HEK293 (cell line): Measurements from ENCODE around the gene DHFR.

Experiments used
- BCL11A ChIP-seq: fragments of 450-650 bp; formaldehyde crosslinking; IDR thresholded peaks from 2 replicates; pipeline ENCODE4 v1.5.1; 2016; ENCODE audit warnings: low read depth, missing biosample characterization, missing genetic modification characterization
- IKZF3 ChIP-seq: fragments of 450-650 bp; IDR thresholded peaks from 2 replicates; pipeline ENCODE4 v1.5.0; 2018; ENCODE audit warnings: missing biosample characterization, mild to moderate bottlenecking, missing genetic modification characterization, moderate library complexity
- KLF16 ChIP-seq: fragments of 450-650 bp; formaldehyde crosslinking; IDR thresholded peaks from 2 replicates; pipeline ENCODE4 v1.5.1; 2017; ENCODE audit warnings: missing biosample characterization, missing genetic modification characterization
- OSR2 ChIP-seq: fragments of 450-650 bp; formaldehyde crosslinking; IDR thresholded peaks from 2 replicates; pipeline ENCODE4 v1.5.1; 2016; ENCODE audit warnings: missing biosample characterization, missing genetic modification characterization
- SP3 ChIP-seq: fragments of 450-650 bp; formaldehyde crosslinking; IDR thresholded peaks from 2 replicates; pipeline ENCODE4 v1.5.1; 2016; ENCODE audit warnings: missing biosample characterization, missing genetic modification characterization
- ZBTB8A ChIP-seq: fragments of 450-650 bp; formaldehyde crosslinking; IDR thresholded peaks from 2 replicates; pipeline ENCODE4 v1.5.1; 2016; ENCODE audit warnings: missing biosample characterization, missing genetic modification characterization
- ZFHX2 ChIP-seq: fragments of 450-650 bp; formaldehyde crosslinking; conservative IDR thresholded peaks from 2 replicates; pipeline ENCODE4 v1.5.1; 2016; ENCODE audit warnings: missing biosample characterization, missing genetic modification characterization
- ZNF16 ChIP-seq: fragments of 450-650 bp; formaldehyde crosslinking; IDR thresholded peaks from 2 replicates; pipeline ENCODE4 v1.5.1; 2016; ENCODE audit warnings: low read depth, missing biosample characterization, missing genetic modification characterization
- ZNF221 ChIP-seq: fragments of 450-650 bp; formaldehyde crosslinking; IDR thresholded peaks from 2 replicates; pipeline ENCODE4 v1.5.1; 2017; ENCODE audit warnings: missing biosample characterization, missing genetic modification characterization, borderline replicate concordance
- ZNF292 ChIP-seq: fragments of 450-650 bp; formaldehyde crosslinking; IDR thresholded peaks from 2 replicates; pipeline ENCODE4 v1.5.1; 2016; ENCODE audit warnings: low read depth, missing biosample characterization, missing genetic modification characterization, borderline replicate concordance
- ZNF335 ChIP-seq: fragments of 450-650 bp; formaldehyde crosslinking; conservative IDR thresholded peaks from 2 replicates; pipeline ENCODE4 v1.5.1; 2016; ENCODE audit warnings: missing biosample characterization, missing genetic modification characterization
- ZNF530 ChIP-seq: fragments of 450-650 bp; formaldehyde crosslinking; IDR thresholded peaks from 2 replicates; pipeline ENCODE4 v1.5.1; 2016; ENCODE audit warnings: low read depth, missing biosample characterization, missing genetic modification characterization
- ZNF548 ChIP-seq: fragments of 450-650 bp; formaldehyde crosslinking; IDR thresholded peaks from 2 replicates; pipeline ENCODE4 v1.5.1; 2016; ENCODE audit warnings: missing biosample characterization, missing genetic modification characterization
- ZNF660 ChIP-seq: fragments of 450-650 bp; IDR thresholded peaks from 2 replicates; pipeline ENCODE4 v1.5.1; 2018; ENCODE audit warnings: missing biosample characterization, mild to moderate bottlenecking, missing genetic modification characterization
- ZNF843 ChIP-seq: fragments of 450-650 bp; formaldehyde crosslinking; IDR thresholded peaks from 2 replicates; pipeline ENCODE4 v1.5.1; 2016; ENCODE audit warnings: missing biosample characterization, missing genetic modification characterization
- ZSCAN16 ChIP-seq: fragments of 450-650 bp; formaldehyde crosslinking; IDR thresholded peaks from 2 replicates; pipeline ENCODE4 v1.5.1; 2016; ENCODE audit warnings: missing biosample characterization, missing genetic modification characterization
- TF ChIP-seq, protein P1 (sequence below): fragments of 450-650 bp; formaldehyde crosslinking; IDR thresholded peaks from 2 replicates; pipeline ENCODE4 v1.5.1; 2016; ENCODE audit warnings: missing biosample characterization, missing genetic modification characterization
- TF ChIP-seq, protein P2 (sequence below): fragments of 450-650 bp; formaldehyde crosslinking; IDR thresholded peaks from 2 replicates; pipeline ENCODE4 v1.5.1; 2016; ENCODE audit warnings: missing biosample characterization, missing genetic modification characterization
- TF ChIP-seq, protein P3 (sequence below): fragments of 450-650 bp; formaldehyde crosslinking; IDR thresholded peaks from 2 replicates; pipeline ENCODE4 v1.5.1; 2016; ENCODE audit warnings: missing biosample characterization, missing genetic modification characterization
- TF ChIP-seq, protein P4 (sequence below): fragments of 450-650 bp; formaldehyde crosslinking; IDR thresholded peaks from 2 replicates; pipeline ENCODE4 v1.5.1; 2016; ENCODE audit warnings: missing biosample characterization, missing genetic modification characterization, borderline replicate concordance
- TF ChIP-seq, protein P5 (sequence below): fragments of 450-650 bp; formaldehyde crosslinking; optimal IDR thresholded peaks from 2 replicates; pipeline ENCODE3; 2016; ENCODE audit warnings: missing biosample characterization, mild to moderate bottlenecking, missing genetic modification characterization
- TF ChIP-seq, protein P6 (sequence below): fragments of 450-650 bp; formaldehyde crosslinking; IDR thresholded peaks from 2 replicates; pipeline ENCODE4 v1.5.1; 2017; ENCODE audit warnings: missing biosample characterization, missing genetic modification characterization

Gene DHFR

DNA sequence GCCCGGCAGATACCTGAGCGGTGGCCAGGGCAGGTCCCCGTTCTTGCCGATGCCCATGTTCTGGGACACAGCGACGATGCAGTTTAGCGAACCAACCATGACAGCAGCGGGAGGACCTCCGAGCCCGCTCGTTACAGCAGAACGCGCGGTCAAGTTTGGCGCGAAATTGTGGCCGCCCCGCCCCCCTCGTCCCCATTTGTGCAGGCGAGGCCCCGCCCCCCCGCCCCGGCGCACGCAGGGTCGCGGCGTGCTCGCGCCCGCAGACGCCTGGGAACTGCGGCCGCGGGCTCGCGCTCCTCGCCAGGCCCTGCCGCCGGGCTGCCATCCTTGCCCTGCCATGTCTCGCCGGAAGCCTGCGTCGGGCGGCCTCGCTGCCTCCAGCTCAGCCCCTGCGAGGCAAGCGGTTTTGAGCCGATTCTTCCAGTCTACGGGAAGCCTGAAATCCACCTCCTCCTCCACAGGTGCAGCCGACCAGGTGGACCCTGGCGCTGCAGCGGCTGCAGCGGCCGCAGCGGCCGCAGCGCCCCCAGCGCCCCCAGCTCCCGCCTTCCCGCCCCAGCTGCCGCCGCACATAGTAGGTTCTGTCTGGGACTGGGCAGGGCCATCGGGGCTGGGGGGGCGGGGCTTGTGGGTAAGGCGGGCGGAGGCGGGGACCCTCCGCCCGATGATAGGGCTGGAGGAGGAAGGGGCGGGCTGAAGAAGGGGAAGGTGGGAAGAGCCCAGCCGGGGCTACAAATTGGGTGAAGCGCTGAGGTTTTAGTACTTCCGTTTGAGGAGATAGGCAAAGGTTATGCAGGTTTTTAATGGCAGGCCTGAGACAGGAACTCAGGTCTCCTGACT is at the start of gene DHFR, which contains the start of gene MSH3 (continued):
- TF ChIP-seq, protein P1, sequence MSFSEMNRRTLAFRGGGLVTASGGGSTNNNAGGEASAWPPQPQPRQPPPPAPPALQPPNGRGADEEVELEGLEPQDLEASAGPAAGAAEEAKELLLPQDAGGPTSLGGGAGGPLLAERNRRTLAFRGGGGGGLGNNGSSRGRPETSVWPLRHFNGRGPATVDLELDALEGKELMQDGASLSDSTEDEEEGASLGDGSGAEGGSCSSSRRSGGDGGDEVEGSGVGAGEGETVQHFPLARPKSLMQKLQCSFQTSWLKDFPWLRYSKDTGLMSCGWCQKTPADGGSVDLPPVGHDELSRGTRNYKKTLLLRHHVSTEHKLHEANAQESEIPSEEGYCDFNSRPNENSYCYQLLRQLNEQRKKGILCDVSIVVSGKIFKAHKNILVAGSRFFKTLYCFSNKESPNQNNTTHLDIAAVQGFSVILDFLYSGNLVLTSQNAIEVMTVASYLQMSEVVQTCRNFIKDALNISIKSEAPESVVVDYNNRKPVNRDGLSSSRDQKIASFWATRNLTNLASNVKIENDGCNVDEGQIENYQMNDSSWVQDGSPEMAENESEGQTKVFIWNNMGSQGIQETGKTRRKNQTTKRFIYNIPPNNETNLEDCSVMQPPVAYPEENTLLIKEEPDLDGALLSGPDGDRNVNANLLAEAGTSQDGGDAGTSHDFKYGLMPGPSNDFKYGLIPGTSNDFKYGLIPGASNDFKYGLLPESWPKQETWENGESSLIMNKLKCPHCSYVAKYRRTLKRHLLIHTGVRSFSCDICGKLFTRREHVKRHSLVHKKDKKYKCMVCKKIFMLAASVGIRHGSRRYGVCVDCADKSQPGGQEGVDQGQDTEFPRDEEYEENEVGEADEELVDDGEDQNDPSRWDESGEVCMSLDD (tag by site-specific recombination): no peak
- TF ChIP-seq ZNF548 (tag by site-specific recombination) (no peak), ZNF335 (tag by site-specific recombination) (peak; percentile 65), ZFHX2 (tag by site-specific recombination) (peak; percentile 75), BCL11A (tag by site-specific recombination) (no peak), ZNF843 (tag by site-specific recombination) (peak; percentile 20; the same call in 1 of the 2 replicates), ZBTB8A (tag by site-specific recombination) (peak; percentile 91), ZNF660 (tag by site-specific recombination) (peak; percentile 91), OSR2 (tag by site-specific recombination) (0 out of 2 replicates have a peak, but pooled peaks have one; percentile 18), ZSCAN16 (tag by site-specific recombination) (peak; percentile 89), ZNF292 (tag by site-specific recombination) (no peak), IKZF3 (tag by site-specific recombination) (0 out of 2 replicates have a peak, but pooled peaks have one; percentile 41), KLF16 (0 out of 2 replicates have a peak, but pooled peaks have one; percentile 35), SP3 (tag by site-specific recombination) (peak; percentile 86), ZNF16 (no peak), ZNF530 (tag by site-specific recombination) (no peak), ZNF221 (tag by site-specific recombination) (no peak)
- TF ChIP-seq, protein P2, sequence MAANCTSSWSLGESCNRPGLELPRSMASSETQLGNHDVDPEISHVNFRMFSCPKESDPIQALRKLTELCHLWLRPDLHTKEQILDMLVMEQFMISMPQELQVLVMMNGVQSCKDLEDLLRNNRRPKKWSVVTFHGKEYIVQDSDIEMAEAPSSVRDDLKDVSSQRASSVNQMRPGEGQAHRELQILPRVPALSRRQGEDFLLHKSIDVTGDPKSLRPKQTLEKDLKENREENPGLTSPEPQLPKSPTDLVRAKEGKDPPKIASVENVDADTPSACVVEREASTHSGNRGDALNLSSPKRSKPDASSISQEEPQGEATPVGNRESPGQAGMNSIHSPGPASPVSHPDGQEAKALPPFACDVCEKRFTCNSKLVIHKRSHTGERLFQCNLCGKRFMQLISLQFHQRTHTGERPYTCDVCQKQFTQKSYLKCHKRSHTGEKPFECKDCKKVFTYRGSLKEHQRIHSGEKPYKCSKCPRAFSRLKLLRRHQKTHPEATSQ: peak; percentile 85
- TF ChIP-seq, protein P3, sequence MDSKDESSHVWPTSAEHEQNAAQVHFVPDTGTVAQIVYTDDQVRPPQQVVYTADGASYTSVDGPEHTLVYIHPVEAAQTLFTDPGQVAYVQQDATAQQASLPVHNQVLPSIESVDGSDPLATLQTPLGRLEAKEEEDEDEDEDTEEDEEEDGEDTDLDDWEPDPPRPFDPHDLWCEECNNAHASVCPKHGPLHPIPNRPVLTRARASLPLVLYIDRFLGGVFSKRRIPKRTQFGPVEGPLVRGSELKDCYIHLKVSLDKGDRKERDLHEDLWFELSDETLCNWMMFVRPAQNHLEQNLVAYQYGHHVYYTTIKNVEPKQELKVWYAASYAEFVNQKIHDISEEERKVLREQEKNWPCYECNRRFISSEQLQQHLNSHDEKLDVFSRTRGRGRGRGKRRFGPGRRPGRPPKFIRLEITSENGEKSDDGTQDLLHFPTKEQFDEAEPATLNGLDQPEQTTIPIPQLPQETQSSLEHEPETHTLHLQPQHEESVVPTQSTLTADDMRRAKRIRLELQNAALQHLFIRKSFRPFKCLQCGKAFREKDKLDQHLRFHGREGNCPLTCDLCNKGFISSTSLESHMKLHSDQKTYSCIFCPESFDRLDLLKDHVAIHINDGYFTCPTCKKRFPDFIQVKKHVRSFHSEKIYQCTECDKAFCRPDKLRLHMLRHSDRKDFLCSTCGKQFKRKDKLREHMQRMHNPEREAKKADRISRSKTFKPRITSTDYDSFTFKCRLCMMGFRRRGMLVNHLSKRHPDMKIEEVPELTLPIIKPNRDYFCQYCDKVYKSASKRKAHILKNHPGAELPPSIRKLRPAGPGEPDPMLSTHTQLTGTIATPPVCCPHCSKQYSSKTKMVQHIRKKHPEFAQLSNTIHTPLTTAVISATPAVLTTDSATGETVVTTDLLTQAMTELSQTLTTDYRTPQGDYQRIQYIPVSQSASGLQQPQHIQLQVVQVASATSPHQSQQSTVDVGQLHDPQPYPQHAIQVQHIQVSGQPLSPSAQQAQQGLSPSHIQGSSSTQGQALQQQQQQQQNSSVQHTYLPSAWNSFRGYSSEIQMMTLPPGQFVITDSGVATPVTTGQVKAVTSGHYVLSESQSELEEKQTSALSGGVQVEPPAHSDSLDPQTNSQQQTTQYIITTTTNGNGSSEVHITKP (tag by site-specific recombination): peak; percentile 57
- TF ChIP-seq, protein P4, sequence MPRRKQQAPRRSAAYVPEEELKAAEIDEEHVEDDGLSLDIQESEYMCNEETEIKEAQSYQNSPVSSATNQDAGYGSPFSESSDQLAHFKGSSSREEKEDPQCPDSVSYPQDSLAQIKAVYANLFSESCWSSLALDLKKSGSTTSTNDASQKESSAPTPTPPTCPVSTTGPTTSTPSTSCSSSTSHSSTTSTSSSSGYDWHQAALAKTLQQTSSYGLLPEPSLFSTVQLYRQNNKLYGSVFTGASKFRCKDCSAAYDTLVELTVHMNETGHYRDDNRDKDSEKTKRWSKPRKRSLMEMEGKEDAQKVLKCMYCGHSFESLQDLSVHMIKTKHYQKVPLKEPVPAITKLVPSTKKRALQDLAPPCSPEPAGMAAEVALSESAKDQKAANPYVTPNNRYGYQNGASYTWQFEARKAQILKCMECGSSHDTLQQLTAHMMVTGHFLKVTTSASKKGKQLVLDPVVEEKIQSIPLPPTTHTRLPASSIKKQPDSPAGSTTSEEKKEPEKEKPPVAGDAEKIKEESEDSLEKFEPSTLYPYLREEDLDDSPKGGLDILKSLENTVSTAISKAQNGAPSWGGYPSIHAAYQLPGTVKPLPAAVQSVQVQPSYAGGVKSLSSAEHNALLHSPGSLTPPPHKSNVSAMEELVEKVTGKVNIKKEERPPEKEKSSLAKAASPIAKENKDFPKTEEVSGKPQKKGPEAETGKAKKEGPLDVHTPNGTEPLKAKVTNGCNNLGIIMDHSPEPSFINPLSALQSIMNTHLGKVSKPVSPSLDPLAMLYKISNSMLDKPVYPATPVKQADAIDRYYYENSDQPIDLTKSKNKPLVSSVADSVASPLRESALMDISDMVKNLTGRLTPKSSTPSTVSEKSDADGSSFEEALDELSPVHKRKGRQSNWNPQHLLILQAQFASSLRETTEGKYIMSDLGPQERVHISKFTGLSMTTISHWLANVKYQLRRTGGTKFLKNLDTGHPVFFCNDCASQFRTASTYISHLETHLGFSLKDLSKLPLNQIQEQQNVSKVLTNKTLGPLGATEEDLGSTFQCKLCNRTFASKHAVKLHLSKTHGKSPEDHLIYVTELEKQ (tag by site-specific recombination): no peak
- TF ChIP-seq, protein P5, sequence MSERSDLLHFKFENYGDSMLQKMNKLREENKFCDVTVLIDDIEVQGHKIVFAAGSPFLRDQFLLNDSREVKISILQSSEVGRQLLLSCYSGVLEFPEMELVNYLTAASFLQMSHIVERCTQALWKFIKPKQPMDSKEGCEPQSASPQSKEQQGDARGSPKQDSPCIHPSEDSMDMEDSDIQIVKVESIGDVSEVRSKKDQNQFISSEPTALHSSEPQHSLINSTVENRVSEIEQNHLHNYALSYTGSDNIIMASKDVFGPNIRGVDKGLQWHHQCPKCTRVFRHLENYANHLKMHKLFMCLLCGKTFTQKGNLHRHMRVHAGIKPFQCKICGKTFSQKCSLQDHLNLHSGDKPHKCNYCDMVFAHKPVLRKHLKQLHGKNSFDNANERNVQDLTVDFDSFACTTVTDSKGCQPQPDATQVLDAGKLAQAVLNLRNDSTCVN (tag by site-specific recombination): peak; percentile 78
- TF ChIP-seq, protein P6, sequence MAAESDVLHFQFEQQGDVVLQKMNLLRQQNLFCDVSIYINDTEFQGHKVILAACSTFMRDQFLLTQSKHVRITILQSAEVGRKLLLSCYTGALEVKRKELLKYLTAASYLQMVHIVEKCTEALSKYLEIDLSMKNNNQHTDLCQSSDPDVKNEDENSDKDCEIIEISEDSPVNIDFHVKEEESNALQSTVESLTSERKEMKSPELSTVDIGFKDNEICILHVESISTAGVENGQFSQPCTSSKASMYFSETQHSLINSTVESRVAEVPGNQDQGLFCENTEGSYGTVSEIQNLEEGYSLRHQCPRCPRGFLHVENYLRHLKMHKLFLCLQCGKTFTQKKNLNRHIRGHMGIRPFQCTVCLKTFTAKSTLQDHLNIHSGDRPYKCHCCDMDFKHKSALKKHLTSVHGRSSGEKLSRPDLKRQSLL: peak; percentile 52; the same call in 1 of the 2 replicates
